Measurements from ENCODE around the gene SPTBN5.

Gene SPTBN5

GRCh38 chr15:41900526-41901380 lies 6.9 kb upstream of the SPTBN5 start:
- DNase-seq, result no peak

- no peak for DNase-seq
These were observed 6.1 kb upstream of the SPTBN5 start for GRCh38 chr15:41899854-41900442.

- no peak for DNase-seq
These were observed 3.5 kb upstream of the SPTBN5 start for GRCh38 chr15:41897363-41897799.

- no peak for DNase-seq
These were observed 2.7 kb upstream of the SPTBN5 start for GRCh38 chr15:41896566-41896965.

GRCh38 chr15:41895957-41896356 lies 2.1 kb upstream of the SPTBN5 start:
- DNase-seq, result no peak

DNA sequence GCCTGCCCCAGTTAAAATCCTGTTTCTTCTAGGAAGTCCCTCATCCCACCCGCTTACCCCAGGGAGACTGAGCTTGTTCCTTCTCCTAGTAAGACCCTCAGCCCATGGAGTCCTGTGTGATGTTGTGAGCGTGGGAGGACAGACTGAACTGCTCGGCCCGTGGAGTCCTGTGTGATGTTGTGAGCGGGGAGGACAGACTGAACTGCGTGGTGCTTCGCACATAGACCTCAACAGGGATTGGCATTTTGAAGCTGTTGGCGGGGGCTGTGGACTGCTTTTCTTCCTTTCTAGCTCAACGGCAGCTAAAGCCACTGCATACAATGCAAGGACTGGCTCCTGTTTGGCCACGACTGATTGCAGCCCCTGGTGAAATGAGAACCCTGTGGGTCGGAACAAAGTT lies 1.6 kb upstream of the SPTBN5 start:
- no peak for DNase-seq

DNA sequence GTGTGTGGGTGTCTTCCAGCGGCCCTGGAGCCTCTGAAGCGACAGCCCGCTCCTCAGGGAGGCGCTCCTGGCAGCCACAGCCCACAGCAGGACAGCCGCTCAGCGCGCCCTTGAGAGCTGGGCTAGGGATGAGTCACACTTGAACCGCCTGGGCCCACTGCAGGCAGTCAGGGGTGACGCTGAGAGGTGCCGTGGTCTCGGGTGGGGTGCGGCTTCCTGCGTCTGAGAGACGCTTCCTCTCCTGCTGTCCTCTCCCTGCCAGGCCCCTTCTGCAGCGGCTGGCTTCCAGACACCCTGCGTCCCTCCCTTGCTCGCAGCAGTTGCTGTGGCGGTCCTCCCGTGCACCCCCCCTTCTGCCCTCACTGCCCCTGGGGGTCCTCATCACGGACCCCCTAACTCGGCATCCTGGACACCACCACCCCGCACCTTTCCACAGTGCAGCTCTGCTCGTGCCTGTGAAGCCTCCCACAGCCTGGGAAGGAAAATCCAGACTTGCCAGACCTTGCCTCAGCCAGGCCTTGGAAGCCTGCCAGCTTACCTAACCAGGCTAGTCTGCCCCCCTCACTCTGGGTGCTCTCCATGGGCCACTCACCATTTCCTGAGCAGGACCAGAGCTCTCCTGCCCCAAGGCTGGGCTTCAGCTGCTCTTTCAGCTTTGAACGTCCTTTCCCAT lies 1.1 kb upstream of the SPTBN5 start:
- DNase-seq, result no peak

GRCh38 chr15:41894251-41894790 lies 468 bp upstream of the SPTBN5 start:
- no peak for DNase-seq

DNA sequence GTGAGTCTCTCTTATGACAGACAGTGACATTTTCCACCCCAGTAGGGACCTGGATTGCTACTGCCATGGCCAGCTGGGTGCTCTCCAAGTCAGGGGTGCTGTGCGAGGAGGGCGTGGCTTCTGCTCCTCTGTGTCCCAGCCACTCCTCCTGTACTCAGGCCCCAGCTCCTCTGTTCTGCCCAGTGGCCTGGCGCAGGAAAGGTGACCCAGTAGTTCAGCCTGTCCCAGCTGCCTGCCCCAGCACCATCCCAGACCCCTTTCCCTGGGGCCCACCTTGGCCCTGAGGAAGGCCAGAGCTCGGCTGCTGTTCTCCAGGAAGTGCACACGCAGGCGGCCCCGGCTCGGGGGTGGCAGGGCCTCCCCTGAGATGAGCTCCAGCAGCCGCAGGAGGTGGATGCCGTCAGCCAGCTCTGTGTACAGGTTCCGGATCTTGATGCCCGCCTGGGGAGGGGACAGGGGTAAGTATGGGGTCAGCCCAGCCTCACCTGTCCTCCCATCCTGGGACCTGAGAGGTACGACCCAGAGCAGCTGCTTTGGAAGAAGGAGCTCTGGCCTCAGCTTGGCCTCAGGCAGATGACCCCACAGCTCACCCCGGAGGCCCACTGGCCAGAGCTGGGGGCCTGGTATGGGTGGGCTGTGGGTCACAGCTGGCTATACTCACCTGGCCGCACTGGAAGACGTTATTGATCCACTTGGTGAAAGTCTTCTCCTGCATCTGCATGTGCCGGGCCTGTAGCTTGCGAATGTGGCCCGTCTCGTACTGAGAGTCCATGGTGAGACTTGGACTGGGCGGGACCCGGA lies 1.0 kb downstream of the SPTBN5 start:
- no peak for DNase-seq

DNA sequence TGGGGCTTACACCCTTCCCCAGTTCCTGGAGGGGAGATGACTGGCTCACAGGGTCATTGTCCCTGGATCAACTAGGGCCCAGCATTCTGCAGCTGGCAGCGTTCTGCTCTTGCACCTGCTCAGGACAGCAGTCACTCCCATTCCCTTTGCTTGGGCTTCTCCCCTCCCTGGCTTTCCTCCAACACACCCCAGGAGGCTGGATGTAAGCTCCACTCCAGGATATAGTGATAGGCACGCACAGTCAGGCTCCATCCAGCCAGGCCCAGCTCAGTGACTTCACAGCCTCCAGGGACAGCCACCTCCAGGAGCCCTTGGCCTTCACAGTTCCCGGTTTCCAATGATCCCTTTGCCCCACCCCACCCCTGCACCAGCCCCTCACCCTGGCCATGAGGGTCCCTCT lies 1.9 kb downstream of the SPTBN5 start:
- no peak for DNase-seq

DNA sequence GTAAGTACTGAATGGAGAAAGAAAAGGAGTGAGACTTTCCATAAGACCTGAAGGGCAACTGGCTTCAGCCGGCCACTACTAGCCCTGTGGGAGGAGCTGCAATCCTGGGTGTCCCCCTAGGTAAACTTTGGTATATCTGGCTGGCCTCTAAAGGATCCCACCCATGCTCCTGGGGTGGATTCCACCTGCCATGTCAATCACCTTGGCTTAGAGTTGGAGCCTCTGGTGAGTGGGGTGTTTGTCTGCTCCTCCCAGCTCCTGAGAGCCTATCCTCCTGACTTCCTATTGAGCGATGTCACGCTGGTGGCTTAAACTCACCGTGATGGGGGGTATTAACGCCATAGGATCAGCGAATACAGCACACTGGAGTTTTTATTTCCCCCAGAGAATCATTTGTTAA lies 2.6 kb downstream of the SPTBN5 start:
- DNase-seq, result no peak

DNA sequence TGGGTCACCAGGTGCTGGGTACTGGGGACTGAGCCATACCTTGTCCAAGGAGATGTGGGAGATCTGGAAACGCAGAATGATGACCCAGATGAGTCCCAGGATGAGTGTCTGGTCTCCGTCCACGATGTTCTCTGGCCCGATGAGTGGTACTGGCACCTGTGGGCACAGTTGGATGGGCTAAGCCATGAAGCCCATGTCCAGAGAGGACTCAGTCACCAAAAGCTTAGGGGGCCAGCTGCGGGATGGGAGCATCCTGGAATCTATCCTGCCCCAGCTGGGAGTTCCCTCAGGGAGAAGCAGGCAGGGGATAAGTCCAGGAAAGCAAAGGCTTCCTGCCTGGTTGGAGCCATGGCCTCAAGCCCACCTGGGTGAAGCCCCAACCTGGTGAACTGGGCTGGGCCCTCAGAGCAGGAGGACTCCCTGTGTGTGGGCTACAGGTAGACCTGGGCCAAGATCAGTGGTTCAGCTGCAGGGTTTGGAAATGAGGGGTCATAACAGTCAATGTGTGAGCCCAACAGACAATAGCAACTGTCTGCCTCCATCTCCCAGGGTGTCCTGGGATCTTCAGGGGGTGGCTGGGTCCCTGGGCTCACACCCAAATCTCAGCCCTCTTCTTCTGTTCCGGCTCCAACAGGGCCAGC lies 3.7 kb downstream of the SPTBN5 start:
- DNase-seq, result no peak

DNA sequence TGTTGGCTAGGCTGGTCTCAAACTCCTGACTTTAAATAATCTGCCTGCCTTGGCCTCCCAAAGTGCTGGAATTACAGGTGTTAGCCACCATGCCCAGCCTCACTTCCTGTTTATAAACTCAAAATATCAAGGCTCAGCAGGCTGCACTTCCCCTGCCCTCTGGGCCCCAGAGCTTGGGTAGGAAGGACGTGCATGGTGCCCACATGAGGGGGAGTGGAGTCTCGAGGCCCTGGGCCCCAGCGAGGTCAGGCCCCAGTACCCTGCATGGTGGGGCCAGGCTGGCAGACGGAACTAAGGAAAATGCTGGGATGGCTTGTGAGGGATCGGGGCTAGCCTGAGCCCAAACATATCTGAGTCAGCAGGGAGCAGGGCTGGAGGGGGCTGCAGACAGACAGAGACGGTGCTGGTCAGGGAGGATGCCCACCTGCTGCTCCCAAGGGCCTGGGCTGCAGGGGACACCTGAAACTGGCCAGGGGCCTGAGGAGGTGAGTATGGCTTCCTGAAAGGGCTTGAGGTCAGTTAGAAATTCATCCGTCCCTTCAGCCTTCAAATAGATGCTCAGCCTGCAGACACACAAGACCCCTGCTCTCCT lies 5.1 kb downstream of the SPTBN5 start:
- DNase-seq, result no peak

DNA sequence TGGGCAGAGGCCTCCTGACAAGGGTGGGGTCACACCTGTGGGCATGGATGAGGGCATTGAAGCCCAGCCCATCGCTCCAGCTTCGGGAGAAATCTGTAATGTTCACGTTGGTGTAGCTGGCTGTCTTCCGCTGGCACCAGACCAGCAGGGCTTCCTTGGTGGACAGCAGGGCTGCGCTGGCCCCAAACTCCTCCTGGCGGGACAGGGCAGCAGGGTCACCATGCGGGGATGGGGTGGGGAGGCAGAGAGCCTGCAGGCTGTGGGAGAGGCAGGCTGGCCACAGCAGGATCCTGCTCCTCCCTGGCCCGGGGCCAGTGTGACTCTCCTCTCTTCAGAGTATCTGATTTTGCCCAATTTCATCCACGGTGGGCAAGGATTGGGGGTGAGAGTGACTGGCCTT lies 6.0 kb downstream of the SPTBN5 start:
- no peak for DNase-seq

- DNase-seq, result no peak
These were observed 6.7 kb downstream of the SPTBN5 start for GRCh38 chr15:41887161-41887560.

- DNase-seq, result no peak
These were observed 7.1 kb downstream of the SPTBN5 start for GRCh38 chr15:41886741-41887140.

DNA sequence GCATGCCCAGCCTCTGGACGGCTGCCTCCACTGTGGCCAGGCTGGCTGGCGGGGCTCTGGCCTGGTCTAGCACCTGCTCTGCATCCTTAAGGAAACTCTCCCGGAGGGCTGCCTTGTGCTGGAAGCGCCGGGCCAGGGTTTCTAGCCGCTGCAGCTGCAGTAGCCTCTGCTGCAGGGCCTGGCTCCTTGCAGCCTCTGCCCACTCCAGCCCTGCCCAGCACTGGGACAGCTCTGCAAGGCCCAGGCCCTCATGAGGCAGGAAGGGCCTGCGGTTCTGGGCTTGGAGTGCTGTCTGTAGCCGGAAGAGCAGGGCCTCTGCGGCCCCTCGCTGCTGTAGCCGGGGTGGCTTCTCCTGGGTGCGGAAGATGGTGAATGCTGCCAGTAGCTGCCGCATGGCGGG lies 8.0 kb downstream of the SPTBN5 start:
- DNase-seq, result no peak

- no peak for DNase-seq
These were observed 8.5 kb downstream of the SPTBN5 start for GRCh38 chr15:41885321-41885720.

DNA sequence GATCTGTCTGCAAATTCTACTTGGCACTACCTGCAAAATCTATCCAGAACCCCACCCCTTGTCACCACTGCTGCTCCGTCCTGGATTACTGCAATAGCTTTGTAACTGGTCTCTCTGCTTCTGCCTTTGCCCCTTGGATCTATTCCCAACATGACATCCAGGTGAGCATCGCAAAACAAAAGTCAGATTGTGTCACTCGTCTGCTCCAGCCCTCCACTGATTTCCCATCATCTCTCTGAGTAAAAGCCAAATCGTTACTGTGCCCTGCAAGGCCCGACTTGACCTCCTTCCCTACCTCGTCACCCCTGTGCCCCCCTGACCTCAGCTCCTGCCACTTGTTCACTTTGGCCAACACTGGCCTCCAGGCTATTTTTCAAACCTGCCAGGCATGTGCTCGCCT lies 9.4 kb downstream of the SPTBN5 start:
- no peak for DNase-seq

GRCh38 chr15:41883484-41883825 lies 10.4 kb downstream of the SPTBN5 start:
- DNase-seq, result no peak

DNA sequence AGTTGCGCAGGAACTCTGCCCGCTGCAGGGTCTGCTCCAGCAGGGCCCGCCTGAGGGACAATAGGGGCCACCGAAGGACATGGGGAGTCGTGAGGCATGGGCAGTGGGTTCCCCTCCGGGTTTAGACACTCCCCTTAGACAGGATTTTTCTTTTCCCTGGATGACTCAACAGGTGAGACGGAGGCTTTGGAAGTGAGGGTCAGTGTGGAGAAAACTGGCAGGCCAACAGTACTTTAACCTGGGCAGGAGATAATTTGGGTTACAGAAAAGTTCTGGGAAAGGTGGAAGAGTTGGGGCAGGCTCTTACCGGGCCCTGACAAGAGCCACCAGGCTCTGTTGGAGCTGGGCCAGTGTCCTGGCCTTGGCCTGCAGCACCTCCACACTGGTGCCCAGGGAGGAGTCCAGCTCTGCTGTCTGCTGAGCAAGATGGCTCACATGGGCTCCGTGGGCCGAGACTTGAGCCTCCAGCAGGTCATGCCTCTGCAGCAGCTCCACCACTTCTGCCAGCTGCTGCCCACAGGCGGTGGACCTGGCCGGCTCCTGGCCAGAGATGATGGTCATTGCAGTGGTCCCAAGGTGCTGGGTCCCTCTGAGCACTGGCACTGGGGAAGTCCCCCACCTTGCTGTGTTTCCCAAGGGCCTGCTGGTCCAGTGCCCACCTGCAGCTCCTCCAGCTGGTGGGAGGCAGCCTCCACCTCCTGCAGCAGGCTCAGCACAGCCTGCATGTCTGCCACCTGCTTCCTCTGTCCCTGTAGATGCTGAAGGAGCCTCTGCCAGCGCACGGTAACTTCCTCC lies 11.0 kb downstream of the SPTBN5 start:
- no peak for DNase-seq

All from OCI-M1 (cell line).